UCSD-AML1 (cell line): ENCODE results near the gene CCL13.

ENCODE experiments used
- DNase-seq: peaks from one replicate; lab custom pipeline; 2025; ENCODE audit not compliant: unreplicated experiment; lab: John Stamatoyannopoulos, UW

The CCL13 gene

DNA sequence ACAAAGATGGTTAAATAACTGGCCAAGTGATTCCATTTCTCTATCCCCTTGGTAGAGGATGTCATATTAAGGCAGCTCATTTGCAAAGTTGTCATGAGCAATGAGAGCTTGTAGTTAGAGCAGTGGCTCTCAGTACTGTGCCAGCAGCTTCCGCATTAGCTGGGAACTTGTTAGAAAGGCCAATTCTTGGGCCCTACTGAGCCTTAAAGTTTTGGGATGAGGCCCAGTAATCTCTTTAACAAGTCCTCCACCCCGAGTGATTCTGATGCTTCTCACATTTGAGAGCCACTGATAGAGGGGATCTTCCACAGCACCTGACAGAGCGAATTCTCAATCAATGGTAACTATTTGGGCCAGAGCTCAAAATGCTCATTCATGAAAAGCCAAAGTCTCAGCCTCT is 26.9 kb downstream of the CCL13 start:
- no peak for DNase-seq

DNA sequence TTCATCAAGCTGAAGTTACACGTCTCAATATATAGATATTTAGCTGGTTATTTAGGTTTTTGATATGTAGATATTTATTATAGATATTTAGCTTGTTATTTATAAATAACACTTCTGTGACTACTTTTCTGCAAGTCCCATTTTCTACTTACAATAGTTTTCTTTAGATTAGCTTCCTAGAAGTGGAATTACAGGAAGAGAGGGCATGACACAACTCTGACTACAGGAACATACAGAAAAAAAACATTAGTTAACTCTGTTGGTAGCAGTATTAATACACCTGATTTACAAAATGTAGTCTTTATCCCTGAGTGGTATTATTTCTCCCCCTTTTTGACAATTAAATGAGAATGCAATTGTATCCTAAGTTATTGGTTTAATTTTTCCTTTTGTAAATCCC is 28.0 kb downstream of the CCL13 start:
- no peak for DNase-seq

DNA sequence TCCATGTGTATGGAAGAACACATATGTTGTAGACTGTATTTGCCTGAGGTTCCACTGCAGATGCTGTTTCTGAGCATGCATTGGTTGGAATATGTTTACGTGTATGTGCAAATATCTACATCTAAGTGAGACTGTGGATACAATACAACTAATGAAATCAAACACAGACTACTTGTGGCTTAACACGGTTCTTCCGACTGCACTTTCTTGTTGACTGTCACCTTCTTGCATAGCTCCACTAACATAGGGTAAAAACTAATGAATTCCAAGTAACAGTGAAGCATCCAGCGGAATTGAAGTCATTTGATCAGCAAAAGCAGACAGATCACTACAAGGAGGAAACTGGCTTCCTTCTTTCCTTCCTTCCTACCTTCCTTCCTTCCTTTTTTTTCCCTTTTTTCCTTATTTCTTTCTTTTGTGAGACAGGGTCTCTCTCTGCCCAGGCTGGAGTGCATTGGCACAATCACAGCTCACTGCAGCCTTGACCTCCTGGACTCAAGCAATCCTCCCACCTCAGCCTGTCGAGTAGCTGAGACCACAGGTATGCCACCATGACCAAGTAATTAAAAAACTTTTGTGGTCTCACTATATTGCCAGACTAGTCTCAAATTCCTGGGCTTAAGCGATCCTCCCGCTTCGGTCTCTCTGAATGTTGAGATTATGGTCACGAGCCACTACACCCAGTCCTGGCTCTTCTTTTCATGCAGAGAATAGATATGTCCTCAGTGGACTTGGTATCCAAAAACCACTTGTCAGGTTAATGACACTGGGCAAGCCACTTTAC is 28.7 kb downstream of the CCL13 start:
- no peak for DNase-seq

DNA sequence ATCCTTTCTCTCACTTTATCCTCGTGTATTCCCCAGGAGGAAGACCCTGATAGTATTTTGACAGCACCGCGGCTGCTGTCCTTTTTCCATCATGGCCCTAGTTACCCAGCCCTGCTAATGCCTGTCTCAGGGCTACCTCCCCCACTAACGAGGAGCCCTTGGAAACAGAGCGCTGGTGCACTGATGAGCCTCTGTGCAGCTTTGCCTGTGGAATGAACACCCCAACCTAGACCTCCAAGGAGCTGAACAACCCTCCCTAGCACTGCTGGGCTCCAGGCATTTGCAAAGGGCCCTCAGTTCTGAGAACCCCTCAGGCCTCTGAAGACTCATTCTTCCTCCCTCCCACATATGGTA is 30.0 kb downstream of the CCL13 start:
- DNase-seq, result no peak

DNA sequence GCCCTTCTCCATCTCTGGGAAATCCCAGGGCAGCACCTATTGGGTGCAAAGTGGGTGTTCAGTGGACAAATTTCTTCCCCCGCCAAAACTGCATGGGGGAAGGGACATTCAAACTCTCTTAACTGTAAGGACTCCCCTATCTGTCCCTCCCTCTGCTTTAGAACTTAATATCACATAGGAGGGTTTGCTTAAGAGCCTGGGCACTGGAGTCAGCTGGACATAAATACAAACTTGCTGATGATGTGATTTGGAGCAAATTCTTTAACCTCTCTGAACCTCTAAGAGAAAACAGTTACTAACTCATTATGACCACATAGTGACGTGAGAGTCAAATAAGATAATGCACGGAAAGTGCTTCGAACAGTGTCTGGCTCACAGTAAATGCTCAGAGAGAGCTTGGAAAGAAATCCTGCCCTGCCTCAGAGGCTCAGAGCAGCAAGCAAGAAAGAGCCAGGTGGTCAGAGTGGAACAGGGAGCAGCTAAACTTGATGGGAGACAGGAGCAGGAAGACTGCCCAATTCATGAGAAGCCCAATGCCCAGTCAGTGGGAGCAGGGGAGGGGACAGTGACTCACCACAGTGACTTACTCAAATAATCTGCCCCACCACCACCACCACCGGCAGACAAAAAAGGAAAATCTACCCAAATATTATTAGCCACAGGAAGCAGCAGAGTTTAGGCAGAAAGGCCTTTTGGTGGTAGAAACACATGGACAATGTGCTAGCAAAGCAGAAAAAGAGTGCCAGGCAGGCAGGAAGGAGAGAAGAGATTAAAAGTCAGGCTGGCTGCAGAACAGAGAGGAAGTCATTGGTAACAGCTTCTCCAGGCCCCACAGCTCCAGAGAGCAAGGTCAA is 30.6 kb downstream of the CCL13 start:
- peak; percentile 58 for DNase-seq

DNA sequence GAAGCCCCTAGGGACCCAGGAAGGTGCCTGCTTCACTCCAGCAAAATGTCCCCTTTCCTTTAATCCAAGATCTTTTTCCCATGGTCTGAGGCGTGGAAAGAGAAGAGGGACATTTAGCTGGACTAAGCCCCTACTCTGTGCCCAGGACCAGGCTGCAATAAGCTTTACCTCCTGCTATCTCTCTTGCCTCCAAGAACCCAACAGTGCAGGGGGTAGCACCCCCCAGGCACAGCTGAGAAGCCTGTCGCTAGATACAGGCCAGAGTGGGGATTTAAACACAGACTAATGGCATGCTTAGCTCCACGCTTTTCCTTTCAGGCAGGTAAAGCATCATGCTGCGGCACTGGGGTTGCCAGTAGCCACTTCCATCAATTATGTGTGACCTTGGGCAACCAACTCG is 31.3 kb downstream of the CCL13 start:
- DNase-seq, result no peak

DNA sequence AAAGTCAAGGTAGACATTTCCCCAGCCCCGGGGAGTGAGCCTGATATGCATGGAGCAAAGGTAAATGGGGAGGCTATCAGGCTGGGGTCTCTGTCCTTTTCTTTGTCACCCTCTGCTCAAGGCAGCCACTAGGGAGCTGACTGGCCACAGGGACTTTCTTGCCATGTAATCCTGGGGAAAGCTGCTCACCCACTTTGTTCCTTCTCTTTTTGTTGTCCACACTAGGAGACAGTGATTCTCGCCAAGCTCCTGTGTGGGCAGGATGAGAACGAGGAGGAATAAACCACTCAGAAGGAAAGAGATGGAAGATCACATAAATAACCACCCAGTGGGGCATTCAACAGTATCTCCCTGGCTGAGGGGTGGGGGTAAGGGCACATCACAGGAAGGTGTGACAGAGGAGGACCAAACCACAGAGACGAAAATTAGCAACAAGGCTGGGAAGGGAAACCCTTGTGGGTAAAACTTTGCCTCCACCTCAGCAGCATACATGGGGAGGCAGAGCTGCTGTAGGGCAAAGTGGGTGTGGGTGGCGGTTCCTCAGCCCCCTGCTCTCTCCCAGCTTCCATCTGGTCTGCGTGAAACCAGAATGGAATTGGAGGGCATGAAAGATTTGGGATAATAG is 33.0 kb downstream of the CCL13 start:
- no peak for DNase-seq

DNA sequence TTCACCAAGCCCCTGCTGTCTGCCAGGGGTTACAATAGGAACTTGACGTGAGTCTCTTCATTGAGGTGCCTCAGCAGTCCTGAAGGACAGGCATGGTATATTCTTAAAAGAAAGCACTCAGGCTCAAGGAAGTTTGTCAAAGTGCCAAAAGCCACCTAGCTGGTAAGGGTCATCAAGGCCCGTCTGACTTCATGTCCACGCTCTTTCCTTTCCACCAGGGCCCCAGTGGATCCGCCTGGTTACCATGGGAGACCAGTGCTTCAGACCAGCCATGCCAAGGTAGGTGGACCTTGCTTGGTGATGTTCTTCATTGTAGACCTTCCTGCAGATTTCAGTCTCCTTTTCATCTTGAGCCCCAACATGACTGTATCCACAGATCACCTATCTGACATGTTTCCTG is 34.4 kb downstream of the CCL13 start:
- no peak for DNase-seq

DNA sequence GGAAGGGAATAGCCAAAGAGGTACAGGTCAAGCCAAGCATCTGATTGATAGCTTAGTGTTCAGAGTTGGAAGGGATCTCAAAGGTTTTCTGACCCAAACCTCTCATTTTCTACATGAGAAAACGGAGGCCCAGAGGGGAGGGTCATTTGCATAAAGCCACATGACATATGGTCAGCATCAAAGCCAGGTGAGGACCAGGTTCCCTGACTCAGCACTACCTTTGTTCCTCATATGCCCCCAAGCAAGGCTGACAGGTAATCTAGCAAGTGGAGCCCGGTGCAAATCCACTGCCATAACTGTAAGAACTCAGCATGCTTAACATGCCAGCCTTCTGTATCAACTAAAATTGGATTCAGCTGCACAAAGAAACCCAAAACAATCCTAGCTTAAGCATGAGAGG is 35.0 kb downstream of the CCL13 start:
- DNase-seq, result no peak

DNA sequence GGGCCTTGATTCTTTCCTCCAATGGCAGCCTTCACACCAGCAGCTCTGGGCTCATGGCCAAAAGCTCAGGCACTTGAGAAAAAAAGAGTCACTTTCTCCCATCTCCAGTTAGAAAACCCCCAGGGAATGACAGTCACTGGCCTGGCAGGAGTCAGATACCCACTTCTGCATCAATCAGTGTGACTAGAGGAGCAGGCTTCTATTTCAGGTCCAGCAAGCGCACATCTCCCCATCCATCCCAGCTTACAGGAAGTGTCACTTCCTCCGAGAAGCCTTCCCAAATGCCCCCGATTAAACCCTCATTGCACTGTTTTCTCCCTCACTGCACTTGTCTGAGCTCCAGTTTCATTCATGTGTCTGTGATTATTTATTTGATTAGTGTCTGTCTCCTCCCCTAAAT is 37.1 kb downstream of the CCL13 start:
- no peak for DNase-seq

DNA sequence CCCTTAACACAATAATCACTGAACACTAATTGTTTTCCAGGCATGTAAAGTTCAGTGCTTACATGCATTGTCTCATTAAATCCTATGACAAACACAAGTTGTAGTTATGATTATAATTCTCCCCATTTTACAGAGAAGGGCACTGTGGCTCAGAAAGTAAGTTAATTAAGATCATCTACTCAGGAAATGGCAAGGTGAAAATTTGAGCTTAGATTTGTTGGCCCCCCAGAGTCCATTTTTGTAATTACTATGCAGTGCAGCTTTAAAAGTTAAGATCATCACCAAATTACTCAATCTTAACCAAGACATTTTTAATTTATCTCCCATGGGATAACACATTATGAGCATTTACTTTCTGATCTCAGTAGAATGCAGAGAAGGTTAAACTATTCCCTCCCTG is 41.0 kb downstream of the CCL13 start:
- no peak for DNase-seq

DNA sequence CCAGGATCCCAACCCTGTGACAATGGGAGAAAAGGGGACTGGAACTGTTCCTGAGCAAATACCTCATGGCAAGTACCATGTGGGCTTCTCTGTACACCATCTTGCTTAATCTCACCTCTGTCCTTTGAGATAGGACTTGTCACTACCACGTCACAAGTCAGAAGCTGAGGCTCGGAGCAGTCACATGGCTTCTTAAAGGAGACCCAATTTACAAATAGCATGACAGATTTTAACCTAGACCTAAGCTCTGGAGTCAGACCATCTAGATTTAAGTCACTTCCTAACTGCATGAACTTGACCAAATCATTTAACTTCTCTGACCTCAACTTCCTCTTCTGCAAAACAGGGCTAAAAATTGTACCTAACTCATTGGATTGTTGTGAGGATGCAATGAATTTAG is 42.7 kb downstream of the CCL13 start:
- DNase-seq, result no peak

DNA sequence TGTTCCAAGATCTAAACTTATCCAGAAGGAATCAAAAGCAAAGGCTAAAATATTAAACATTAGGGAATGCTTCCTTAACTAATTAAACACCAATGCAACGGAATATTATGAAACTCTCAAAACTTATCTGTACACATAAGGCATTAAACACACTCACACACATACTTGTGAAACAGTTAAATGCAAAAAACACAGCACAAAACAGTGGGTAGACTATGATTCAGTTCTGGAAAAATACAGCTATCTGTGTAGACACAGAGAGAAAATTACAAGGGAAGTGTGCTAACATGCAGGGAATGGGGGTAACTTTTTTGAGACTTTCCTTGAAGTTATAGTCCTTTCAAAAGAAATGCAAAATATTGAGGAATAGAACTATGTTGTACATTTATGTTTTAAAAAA is 43.4 kb downstream of the CCL13 start:
- DNase-seq, result no peak

DNA sequence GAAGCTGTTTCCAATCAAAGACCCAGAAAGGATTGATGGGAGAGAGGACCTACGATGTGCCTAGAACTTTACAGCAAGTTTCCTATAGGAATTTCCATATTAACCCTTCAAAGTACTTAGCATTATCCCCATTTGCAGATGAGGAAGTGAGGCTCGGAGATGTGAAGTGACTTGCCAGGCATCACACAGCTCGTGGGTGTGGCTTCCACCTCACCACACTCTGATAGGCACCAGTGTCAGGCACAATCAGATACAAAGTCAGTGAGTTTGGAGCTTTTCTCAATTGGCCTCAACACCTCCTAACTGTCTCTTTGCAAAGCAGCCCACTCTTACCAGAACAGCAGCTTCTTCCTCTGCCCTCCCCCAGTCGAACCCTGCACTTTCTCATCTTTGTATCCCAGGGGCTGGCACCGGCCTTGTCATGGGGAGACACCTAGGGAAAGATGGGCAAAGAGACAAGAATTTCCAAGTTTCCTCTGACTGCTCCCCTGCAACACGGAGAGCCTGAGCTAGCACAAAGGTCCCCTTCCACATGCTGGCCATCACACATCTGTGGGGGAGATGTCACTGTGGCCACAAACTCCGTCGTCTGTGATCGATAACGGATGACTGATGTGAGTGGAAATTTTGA is 44.1 kb downstream of the CCL13 start:
- DNase-seq, result no peak

DNA sequence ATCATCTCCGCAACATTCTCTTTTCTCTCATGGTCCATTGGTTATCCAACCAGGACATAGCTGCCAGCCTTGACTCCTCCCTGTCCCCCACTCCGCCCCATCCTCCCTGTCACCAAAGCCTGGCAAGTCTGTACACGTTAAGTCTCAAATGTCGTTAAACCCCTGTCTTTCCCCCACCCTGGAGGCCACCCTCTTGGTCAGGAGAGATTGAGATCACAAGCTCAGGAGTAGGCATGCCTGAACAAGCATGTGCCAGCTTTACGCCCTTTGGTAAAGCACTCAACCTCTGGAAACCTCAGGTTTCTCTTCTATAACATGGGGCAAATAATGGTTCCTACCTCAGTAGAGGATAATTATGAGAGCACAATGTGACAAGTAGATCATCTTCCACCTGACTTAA is 44.9 kb downstream of the CCL13 start:
- DNase-seq, result no peak

DNA sequence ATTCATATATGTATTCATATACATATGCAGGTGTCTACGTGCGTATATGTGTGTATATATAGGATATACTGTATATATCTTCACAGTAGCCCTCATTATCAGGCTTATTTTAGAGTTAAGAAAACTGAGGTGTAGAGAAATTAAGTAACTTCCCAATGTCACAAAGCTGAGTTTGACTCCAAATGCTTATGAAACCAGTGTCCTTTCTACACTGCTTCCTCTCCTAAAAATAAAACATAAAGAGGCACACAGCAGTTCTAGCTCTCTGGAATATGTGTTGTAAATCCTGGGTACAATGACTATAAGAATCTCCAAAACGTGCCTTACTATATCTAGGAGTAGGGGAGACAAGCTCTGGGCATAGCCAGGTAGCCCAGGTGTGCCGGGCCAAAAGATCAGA is 46.7 kb downstream of the CCL13 start:
- DNase-seq, result no peak

DNA sequence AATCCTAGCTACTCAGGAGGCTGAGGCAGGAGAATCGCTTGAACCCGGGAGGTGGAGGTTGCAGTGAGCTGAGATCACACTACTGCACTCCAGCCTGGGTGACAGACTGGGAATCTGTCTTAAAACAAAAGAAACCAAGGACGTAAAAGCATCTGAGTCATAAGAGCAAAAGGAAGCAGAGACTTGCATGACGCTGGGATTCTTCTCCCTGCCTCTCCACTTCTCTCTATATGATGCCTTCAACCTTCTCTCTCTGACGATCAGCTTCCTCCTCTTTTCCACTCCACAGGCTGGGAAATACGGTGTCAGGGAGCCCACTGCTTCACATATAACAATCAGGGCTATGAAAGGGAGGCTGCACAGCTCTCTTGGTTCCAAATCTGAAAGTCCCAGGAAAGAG is 49.9 kb downstream of the CCL13 start:
- DNase-seq, result no peak
